Upper lobe of left lung (tissue), 6 donors: Measurements from ENCODE around the gene PIK3CD. TPM values are rescaled to one million over a fixed set of nuclear protein-coding genes. Genes with fewer than 3 reads are reported as not detected.

Experiments used
- ATAC-seq, 2 donors: fragments of 200-7000 bp; cut with Tn5 transposase; one replicate each; pipeline ENCODE4 v1.9.1; 2022; ENCODE audit warnings: mild to moderate bottlenecking in 2 of 2, moderate library complexity in 2 of 2; ENCODE audit not compliant: low FRiP score in 2 of 2
- DNase-seq, 2 donors: peaks; one replicate each; pipeline ENCODE4 v3.0.0-alpha.2; 2019 to 2020
- H3K27ac ChIP-seq, 4 donors: fragments of 200-600 bp; sonication (generic); one replicate each; pipeline ENCODE4 v1.5.1; 2016 to 2019
- H3K27me3 ChIP-seq, 4 donors: fragments of 200-600 bp; sonication (generic); one replicate each; pipeline ENCODE4 v1.5.1; 2017 to 2019
- H3K36me3 ChIP-seq, 4 donors: fragments of 200-600 bp; sonication (generic); one replicate each; pipeline ENCODE4 v1.5.1; 2016 to 2019
- H3K4me1 ChIP-seq, 4 donors: fragments of 200-600 bp; sonication (generic); one replicate each; pipeline ENCODE4 v1.5.1; 2018 to 2019
- H3K4me3 ChIP-seq, 4 donors: fragments of 200-600 bp; sonication (generic); one replicate each; pipeline ENCODE4 v1.5.1; 2017 to 2019; ENCODE audit warnings: mild to moderate bottlenecking in 2 of 4, moderate library complexity in 1 of 4
- H3K9me3 ChIP-seq, 4 donors: fragments of 200-600 bp; sonication (generic); one replicate each; pipeline ENCODE4 v1.5.1; 2018 to 2019
- EP300 ChIP-seq, 4 donors: sonication (generic); formaldehyde crosslinking; IDR thresholded peaks; one replicate each; pipeline ENCODE4 v1.5.1; 2017; ENCODE audit warnings: antibody characterized with exemption in 4 of 4, control low read depth in 2 of 4
- POLR2A ChIP-seq, 4 donors: fragments of 450-650 bp; IDR thresholded peaks; one replicate each; pipeline ENCODE4 v1.5.1; 2016 to 2017; ENCODE audit warnings: antibody characterized with exemption in 4 of 4, mild to moderate bottlenecking in 2 of 4
- POLR2AphosphoS5 ChIP-seq, 2 donors: sonication (generic); formaldehyde crosslinking; IDR thresholded peaks; one replicate each; pipeline ENCODE4 v1.5.1; 2017; ENCODE audit warnings: antibody characterized with exemption in 2 of 2
- WGBS, 2 donors: methylation state at CpG; one replicate each; pipeline ENCODE4 v1.1.5; 2017 to 2018; 5-methylcytosine and 5-hydroxymethylcytosine counted together
- total RNA-seq, 6 donors: library from RNA; depleted of rRNA in 4 of 6; stranded (reverse); fragments of >200 nt in 4 of 6; gene quantifications; one replicate each; pipeline versions ENCODE4 v1.1.0 to v1.2.1, GENCODE V29; 2016 to 2021
- TF ChIP-seq, protein P1 (sequence below), 6 experiments: fragments of 450-650 bp in 4 of 6; fragments of 200-600 bp in 2 of 6; sonication (generic) in 2 of 6; IDR thresholded peaks; one replicate each; pipeline ENCODE4 v1.5.1; 2016 to 2019; ENCODE audit warnings: antibody characterized with exemption in 6 of 6
- donor health status: DM: no; HTN: no; CAD: no; lungs with moderate emphysema.
- donor health status: DM: no; HTN: yes; CAD: no; lungs with severe emphysema.

PIK3CD gene
- total RNA-seq, 6 donors from 2014 or later: 19.0 to 56.6 (median 24.2) TPM

DNA sequence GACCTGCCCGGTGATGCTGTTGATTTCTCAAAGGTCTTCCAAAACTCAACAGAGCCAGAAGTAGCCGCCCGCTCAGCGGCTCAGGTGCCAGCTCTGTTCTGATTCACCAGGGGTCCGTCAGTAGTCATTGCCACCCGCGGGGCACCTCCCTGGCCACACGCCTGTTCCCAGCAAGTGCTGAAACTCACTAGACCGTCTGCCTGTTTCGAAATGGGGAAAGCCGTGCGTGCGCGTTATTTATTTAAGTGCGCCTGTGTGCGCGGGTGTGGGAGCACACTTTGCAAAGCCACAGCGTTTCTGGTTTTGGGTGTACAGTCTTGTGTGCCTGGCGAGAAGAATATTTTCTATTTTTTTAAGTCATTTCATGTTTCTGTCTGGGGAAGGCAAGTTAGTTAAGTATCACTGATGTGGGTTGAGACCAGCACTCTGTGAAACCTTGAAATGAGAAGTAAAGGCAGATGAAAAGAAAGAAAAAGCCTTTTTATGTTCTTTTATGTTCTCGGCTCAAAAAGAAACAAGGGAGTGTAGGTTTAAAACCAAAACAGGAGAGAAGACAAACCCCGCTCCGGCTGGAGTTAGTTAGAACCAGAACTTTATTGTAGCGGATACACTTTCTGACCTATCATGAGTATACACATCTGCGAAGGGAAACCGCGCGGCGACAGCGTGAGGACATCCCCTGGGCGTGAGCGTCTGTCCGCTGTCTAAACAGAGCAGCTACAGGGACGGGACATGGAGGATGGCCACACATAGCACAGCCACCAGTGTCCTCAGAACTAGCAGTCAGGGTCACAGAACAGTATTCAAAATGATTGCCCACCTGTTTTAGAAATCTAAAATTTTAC is 77.1 kb downstream of the PIK3CD start:
- 79 to 89% methylated on average over 33 of the region's 33 CpGs for WGBS, 2 donors
- no peak for ATAC-seq

DNA sequence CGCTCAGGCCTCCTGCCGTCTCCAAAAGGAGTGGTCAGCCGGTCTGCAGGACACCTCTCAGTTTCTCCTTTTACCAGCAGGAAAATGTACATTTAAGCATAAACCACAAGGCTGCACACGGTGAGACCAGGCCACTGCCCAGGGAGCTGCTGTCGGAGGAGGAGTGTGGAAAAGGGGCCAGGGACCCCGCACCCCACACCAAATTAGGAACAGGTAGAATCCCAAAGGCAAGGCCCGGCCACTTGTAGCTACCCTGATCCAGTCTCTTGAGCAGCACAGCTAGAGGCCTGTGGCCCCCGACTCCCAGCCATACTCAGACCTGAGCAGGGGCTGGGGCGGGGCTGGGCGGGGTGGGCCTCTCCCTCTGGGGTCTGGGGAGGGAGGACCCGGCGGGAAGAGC is 78.0 kb downstream of the PIK3CD start:
- ATAC-seq (no peak), DNase-seq (no peak)
- WGBS, 2 donors: 86 to 89% methylated on average over 7 to 12 of the region's 12 CpGs
- Histone ChIP-seq H3K4me3 (no peak overlapping the region), H3K36me3 (peaks cover 33 to 87% (median 73%) of the 10 kb centered on the region in 4 donors), H3K9me3 (no peaks in the 10 kb centered on the region), H3K4me1 (peaks cover 0 to 5% (median 0%) of the 10 kb centered on the region in 4 donors), H3K27me3 (no peaks in the 10 kb centered on the region), H3K27ac (peak overlapping the region in 1 of 4 donors; percentile 26)
- TF ChIP-seq POLR2AphosphoS5 (IDR thresholded peaks at IDR 0.05) (no peak), EP300 (IDR thresholded peaks at IDR 0.05) (no peak), POLR2A (IDR thresholded peaks at IDR 0.05) (no peak)
- TF ChIP-seq, protein P1, sequence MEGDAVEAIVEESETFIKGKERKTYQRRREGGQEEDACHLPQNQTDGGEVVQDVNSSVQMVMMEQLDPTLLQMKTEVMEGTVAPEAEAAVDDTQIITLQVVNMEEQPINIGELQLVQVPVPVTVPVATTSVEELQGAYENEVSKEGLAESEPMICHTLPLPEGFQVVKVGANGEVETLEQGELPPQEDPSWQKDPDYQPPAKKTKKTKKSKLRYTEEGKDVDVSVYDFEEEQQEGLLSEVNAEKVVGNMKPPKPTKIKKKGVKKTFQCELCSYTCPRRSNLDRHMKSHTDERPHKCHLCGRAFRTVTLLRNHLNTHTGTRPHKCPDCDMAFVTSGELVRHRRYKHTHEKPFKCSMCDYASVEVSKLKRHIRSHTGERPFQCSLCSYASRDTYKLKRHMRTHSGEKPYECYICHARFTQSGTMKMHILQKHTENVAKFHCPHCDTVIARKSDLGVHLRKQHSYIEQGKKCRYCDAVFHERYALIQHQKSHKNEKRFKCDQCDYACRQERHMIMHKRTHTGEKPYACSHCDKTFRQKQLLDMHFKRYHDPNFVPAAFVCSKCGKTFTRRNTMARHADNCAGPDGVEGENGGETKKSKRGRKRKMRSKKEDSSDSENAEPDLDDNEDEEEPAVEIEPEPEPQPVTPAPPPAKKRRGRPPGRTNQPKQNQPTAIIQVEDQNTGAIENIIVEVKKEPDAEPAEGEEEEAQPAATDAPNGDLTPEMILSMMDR (IDR thresholded peaks at IDR 0.05): no peak

More for the DNA sequence above, 77.1 kb downstream of the PIK3CD start:
- no peaks in the 10 kb centered on the region for H3K27me3 ChIP-seq
- peaks cover 0 to 5% (median 0%) of the 10 kb centered on the region in 4 donors for H3K4me1 ChIP-seq
- DNase-seq: no peak
- no peak overlapping the region for H3K27ac ChIP-seq
- no peak for TF ChIP-seq EP300 (IDR thresholded peaks at IDR 0.05)
- no peak for TF ChIP-seq POLR2AphosphoS5 (IDR thresholded peaks at IDR 0.05)
- no peak for TF ChIP-seq POLR2A (IDR thresholded peaks at IDR 0.05)
- TF ChIP-seq, protein P1 (IDR thresholded peaks at IDR 0.05): no peak
- no peak overlapping the region for H3K4me3 ChIP-seq
- peaks cover 29 to 87% (median 72%) of the 10 kb centered on the region in 4 donors for H3K36me3 ChIP-seq
- H3K9me3 ChIP-seq: peaks cover 0 to 2% (median under 1%) of the 10 kb centered on the region in 4 donors

DNA sequence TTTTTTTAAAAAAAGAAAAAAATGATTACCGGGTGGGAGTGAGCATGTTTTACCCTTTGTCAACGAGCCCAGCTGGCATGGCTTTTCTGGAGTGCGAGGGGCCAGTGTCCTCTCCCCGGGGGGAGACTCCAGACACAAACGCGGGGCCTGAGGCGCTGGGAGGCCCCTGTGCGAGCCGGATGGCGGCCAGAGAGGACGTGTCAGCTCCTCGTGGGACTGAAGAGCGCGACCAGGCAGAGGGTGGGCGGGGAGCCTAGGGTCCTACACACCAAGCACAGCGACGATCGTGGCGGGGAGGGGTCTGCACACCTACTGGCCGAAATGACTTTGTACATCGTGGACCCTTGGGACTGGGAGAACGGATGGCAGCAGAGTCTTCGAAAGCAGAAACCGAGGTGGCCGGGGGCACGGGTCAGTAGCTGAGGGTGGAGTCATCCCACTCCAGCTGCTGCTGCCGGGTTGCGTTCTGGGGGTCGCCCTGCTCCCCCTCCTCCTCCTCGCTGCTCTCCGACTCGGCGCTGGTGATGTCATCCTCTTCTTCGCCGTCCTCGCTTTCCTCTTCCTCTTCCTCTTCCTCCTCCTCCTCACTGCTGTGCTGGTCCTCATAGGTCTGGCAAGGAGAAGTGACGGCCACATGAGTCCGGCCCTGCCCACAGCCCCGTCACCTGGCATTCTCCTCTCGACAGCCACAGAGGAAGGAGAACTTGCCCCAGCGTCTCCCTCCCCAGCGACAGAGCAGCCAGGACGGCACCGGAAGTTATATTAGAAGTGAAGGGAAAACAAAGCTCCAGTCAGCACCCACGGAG is 78.8 kb downstream of the PIK3CD start:
- peak overlapping the region in 3 of 4 donors; percentile 35 to 65 (median 54) for H3K27ac ChIP-seq
- H3K9me3 ChIP-seq: no peaks in the 10 kb centered on the region
- DNase-seq (peak; percentile 80 to 86), ATAC-seq (peak; percentile 69 to 79)
- TF ChIP-seq, protein P1 (IDR thresholded peaks at IDR 0.05): no peak
- TF ChIP-seq POLR2AphosphoS5 (IDR thresholded peaks at IDR 0.05): peak in 1 of 2 donors; percentile 29
- peak in 1 of 4 donors; percentile 52 for TF ChIP-seq POLR2A (IDR thresholded peaks at IDR 0.05)
- peaks cover 36 to 90% (median 78%) of the 10 kb centered on the region in 4 donors for H3K36me3 ChIP-seq
- no peak overlapping the region for H3K4me3 ChIP-seq
- WGBS, 2 donors: 81 to 82% methylated on average over 42 to 45 of the region's 45 CpGs
- no peaks in the 10 kb centered on the region for H3K27me3 ChIP-seq
- peaks cover 0 to 5% (median 0%) of the 10 kb centered on the region in 4 donors for H3K4me1 ChIP-seq

DNA sequence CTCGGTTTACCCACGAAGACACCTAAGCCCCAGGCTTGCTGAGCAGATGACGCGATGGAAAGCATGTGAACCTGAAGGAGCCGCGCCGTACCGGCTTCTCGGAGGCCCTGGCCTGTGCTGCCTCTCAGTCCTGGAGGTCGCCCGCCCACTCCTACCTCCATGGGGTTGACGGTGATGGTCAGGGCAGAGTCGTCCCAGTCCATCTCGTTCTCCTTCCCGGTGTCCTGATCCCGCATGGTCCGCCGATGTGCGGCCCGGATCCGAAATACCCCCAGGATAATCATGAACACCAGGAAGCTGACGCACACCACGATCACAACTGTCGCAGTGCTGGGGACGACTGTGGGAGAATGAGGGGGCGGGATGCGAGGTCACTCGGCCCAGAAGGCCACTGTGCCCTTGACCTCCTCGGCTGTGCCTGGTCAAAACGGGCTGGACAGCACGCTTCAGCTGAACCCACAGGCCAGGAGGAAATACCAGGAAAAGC is 79.6 kb downstream of the PIK3CD start:
- Histone ChIP-seq H3K9me3 (no peaks in the 10 kb centered on the region), H3K27me3 (no peaks in the 10 kb centered on the region), H3K4me3 (no peak overlapping the region), H3K4me1 (peaks cover 0 to 5% (median 0%) of the 10 kb centered on the region in 4 donors), H3K27ac (peak overlapping the region in 3 of 4 donors; percentile 35 to 65 (median 54)), H3K36me3 (peaks cover 36 to 96% (median 85%) of the 10 kb centered on the region in 4 donors)
- TF ChIP-seq POLR2AphosphoS5 (IDR thresholded peaks at IDR 0.05) (no peak), EP300 (IDR thresholded peaks at IDR 0.05) (no peak), POLR2A (IDR thresholded peaks at IDR 0.05) (no peak)
- TF ChIP-seq, protein P1 (IDR thresholded peaks at IDR 0.05): no peak
- peak in 1 of 2 donors; percentile 68 for DNase-seq
- no peak for ATAC-seq
- WGBS, 2 donors: 96 to 97% methylated on average over 20 to 31 of the region's 31 CpGs
